ENCODE data around the gene LPP.

Gene LPP

GRCh38 chr3:188788621-188789081, 634.7 kb downstream of the LPP start:
- H3K36me3 ChIP-seq (ENCODE audit: low read depth) = no peaks in the 10 kb centered on the region
- DNase-seq (ENCODE audit: low spot score) = no peak
- H3K4me3 ChIP-seq (ENCODE audit: severe bottlenecking) = no peak overlapping the region
- H3K9me3 ChIP-seq (ENCODE audit: severe bottlenecking) = no peaks in the 10 kb centered on the region
- peaks cover 9% of the 10 kb centered on the region for H3K4me1 ChIP-seq (ENCODE audit: insufficient read depth, poor library complexity, severe bottlenecking)
- H3K27me3 ChIP-seq (ENCODE audit: insufficient read depth, poor library complexity, severe bottlenecking) = no peaks in the 10 kb centered on the region
- TF ChIP-seq CTCF (IDR thresholded peaks at IDR 0.05; ENCODE audit: poor library complexity, severe bottlenecking) = no peak
- ATAC-seq (ENCODE audit: low read depth) = peak; percentile 84
- H3K27ac ChIP-seq (ENCODE audit: poor library complexity, severe bottlenecking) = peak overlapping the region; percentile 20

GRCh38 chr3:188789251-188789650, 635.3 kb downstream of the LPP start:
- Histone ChIP-seq H3K9me3 (ENCODE audit: severe bottlenecking) (no peaks in the 10 kb centered on the region), H3K4me3 (ENCODE audit: severe bottlenecking) (no peak overlapping the region), H3K36me3 (ENCODE audit: low read depth) (no peaks in the 10 kb centered on the region), H3K27me3 (ENCODE audit: insufficient read depth, poor library complexity, severe bottlenecking) (no peaks in the 10 kb centered on the region), H3K27ac (ENCODE audit: poor library complexity, severe bottlenecking) (peak overlapping the region; percentile 20), H3K4me1 (ENCODE audit: insufficient read depth, poor library complexity, severe bottlenecking) (peaks cover 9% of the 10 kb centered on the region)
- ATAC-seq (ENCODE audit: low read depth) (no peak), DNase-seq (ENCODE audit: low spot score) (no peak)
- no peak for TF ChIP-seq CTCF (IDR thresholded peaks at IDR 0.05; ENCODE audit: poor library complexity, severe bottlenecking)

- Histone ChIP-seq H3K4me3 (ENCODE audit: severe bottlenecking) (no peak overlapping the region), H3K36me3 (ENCODE audit: low read depth) (no peaks in the 10 kb centered on the region), H3K4me1 (ENCODE audit: insufficient read depth, poor library complexity, severe bottlenecking) (peaks cover 12% of the 10 kb centered on the region), H3K9me3 (ENCODE audit: severe bottlenecking) (no peaks in the 10 kb centered on the region), H3K27ac (ENCODE audit: poor library complexity, severe bottlenecking) (no peak overlapping the region), H3K27me3 (ENCODE audit: insufficient read depth, poor library complexity, severe bottlenecking) (no peaks in the 10 kb centered on the region)
- ATAC-seq (ENCODE audit: low read depth) = no peak
- no peak for DNase-seq (ENCODE audit: low spot score)
- TF ChIP-seq CTCF (IDR thresholded peaks at IDR 0.05; ENCODE audit: poor library complexity, severe bottlenecking) = no peak
Observed at GRCh38 chr3:188791311-188791710, 637.4 kb downstream of the LPP start.

DNA sequence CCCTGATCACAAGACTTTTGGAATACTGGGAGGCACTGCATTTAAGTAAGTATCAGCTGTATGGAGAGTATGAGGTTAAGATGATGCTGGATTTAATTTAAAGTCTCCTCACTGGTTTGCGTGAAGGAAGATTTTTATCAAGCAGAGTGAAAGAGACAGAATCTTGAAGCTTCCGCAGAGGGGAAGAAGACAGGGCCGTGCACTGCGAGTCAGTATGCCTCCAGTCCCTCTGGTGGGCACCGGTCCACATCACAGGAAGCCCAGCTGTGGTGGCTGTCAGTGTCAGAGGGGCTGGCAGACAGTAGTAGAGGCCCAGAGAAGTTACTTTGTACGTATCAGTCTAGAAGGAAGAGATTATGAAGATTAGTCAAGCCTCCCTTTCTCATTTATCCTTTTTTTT, 638.8 kb downstream of the LPP start:
- Histone ChIP-seq H3K27ac (ENCODE audit: poor library complexity, severe bottlenecking) (no peak overlapping the region), H3K36me3 (ENCODE audit: low read depth) (no peaks in the 10 kb centered on the region), H3K27me3 (ENCODE audit: insufficient read depth, poor library complexity, severe bottlenecking) (no peaks in the 10 kb centered on the region), H3K9me3 (ENCODE audit: severe bottlenecking) (no peaks in the 10 kb centered on the region), H3K4me3 (ENCODE audit: severe bottlenecking) (no peak overlapping the region), H3K4me1 (ENCODE audit: insufficient read depth, poor library complexity, severe bottlenecking) (peaks cover 13% of the 10 kb centered on the region)
- DNase-seq (ENCODE audit: low spot score) = no peak
- TF ChIP-seq CTCF (IDR thresholded peaks at IDR 0.05; ENCODE audit: poor library complexity, severe bottlenecking) = no peak
- ATAC-seq (ENCODE audit: low read depth) = no peak

- peak overlapping the region; percentile 44 for H3K27ac ChIP-seq (ENCODE audit: poor library complexity, severe bottlenecking)
- no peak for TF ChIP-seq CTCF (IDR thresholded peaks at IDR 0.05; ENCODE audit: poor library complexity, severe bottlenecking)
Observed at GRCh38 chr3:188796122-188796631, 642.2 kb downstream of the LPP start.

More at GRCh38 chr3:188796122-188796631, 642.2 kb downstream of the LPP start:
- Histone ChIP-seq H3K27me3 (ENCODE audit: insufficient read depth, poor library complexity, severe bottlenecking) (no peaks in the 10 kb centered on the region), H3K4me1 (ENCODE audit: insufficient read depth, poor library complexity, severe bottlenecking) (peaks cover 4% of the 10 kb centered on the region), H3K4me3 (ENCODE audit: severe bottlenecking) (no peak overlapping the region), H3K9me3 (ENCODE audit: severe bottlenecking) (no peaks in the 10 kb centered on the region), H3K36me3 (ENCODE audit: low read depth) (no peaks in the 10 kb centered on the region)
- DNase-seq (ENCODE audit: low spot score) = no peak
- peak; percentile 95 for ATAC-seq (ENCODE audit: low read depth)
